K562 (cell line): ENCODE results near the gene MAP1LC3B. TPM values are rescaled to one million over a fixed set of nuclear protein-coding genes. Genes with fewer than 3 reads are reported as not detected.

Experiments used
- ARID4B ChIP-seq: sonication (generic); formaldehyde crosslinking; IDR thresholded peaks from 2 replicates; pipeline ENCODE4 v1.8.0; 2022; ENCODE audit warnings: mild to moderate bottlenecking, missing genetic modification reagents
- ETS2 ChIP-seq: IDR thresholded peaks from 2 replicates; pipeline ENCODE4 v1.6.1; 2016; ENCODE audit warnings: borderline replicate concordance, missing genetic modification characterization, mild to moderate bottlenecking, moderate library complexity, missing compliant biosample characterization; ENCODE audit not compliant: poor library complexity, severe bottlenecking
- TRIM24 ChIP-seq, 2 experiments: fragments of 450-650 bp; IDR thresholded peaks; 2 replicates each; pipeline ENCODE4 v1.6.1; 2016
- YY1 ChIP-seq, 3 experiments: IDR thresholded peaks; 2 replicates each; pipeline ENCODE4 v1.6.1; 2011; ENCODE audit warnings: low read length in 2 of 3, mild to moderate bottlenecking in 2 of 3, moderate library complexity in 2 of 3, borderline replicate concordance in 1 of 3, control low read depth in 1 of 3, low read depth in 1 of 3; ENCODE audit not compliant: insufficient read depth in 3 of 3, insufficient replicate concordance in 2 of 3, control insufficient read depth in 1 of 3, insufficient read length in 1 of 3; ENCODE audit errors: extremely low read depth in 1 of 3
- polyA plus RNA-seq, 8 experiments: library from polyadenylated mRNA; depleted of rRNA in 4 of 8; stranded (reverse) in 5 of 8; unstranded in 3 of 8; fragments of >200 nt; fragmentation: Nextera tagmentation in 2 of 8; fragmentation: Illumina TruSeq in 1 of 8; extraction: Ambion mirVana in 2 of 8; extraction: Trizol in 1 of 8; gene quantifications; 2 replicates each; pipeline versions ENCODE4 v1.2.1 to v1.2.3, GENCODE V29; 2011 to 2014; ENCODE audit warnings: inconsistent platforms in 1 of 8, missing spikeins in 1 of 8
- total RNA-seq, 7 experiments: library from RNA; depleted of rRNA in 6 of 7; stranded (reverse); fragments of >200 nt in 6 of 7; fragmentation: Illumina TruSeq in 2 of 7; extraction: Trizol in 2 of 7; gene quantifications; 2 replicates each; pipeline versions ENCODE4 v1.2.1 to v1.2.3, GENCODE V29; 2011 to 2021; ENCODE audit warnings: low replicate concordance in 1 of 7

Gene MAP1LC3B
- total and polyA plus RNA-seq, 9 of the 15 experiments (the other 6 are each of a cell fraction or from before 2014, with no cell fraction given): 16.0 to 81.5 (median 36.7) TPM

GRCh38 chr16:87431926-87432325 lies 39.8 kb downstream of the MAP1LC3B start (continued):
- TF ChIP-seq ETS2: no peak
- no peak for TF ChIP-seq TRIM24 (IDR thresholded peaks at IDR 0.05)
- no peak for TF ChIP-seq YY1 (IDR thresholded peaks at IDR 0.05; ENCODE audit: borderline replicate concordance in 1 of 3, control insufficient read depth in 1 of 3, extremely low read depth in 1 of 3, insufficient read depth in 3 of 3, insufficient read length in 1 of 3, insufficient replicate concordance in 2 of 3, low read depth in 1 of 3, low read length in 2 of 3)
- TF ChIP-seq ARID4B (CRISPR knock-in tag): no peak
